Body of pancreas (tissue), 4 donors: ENCODE results near the gene LARP4B. TPM values are rescaled to one million over a fixed set of nuclear protein-coding genes. Genes with fewer than 3 reads are reported as not detected.

ENCODE experiments used
- ATAC-seq: fragments of 150-250 bp; one replicate; pipeline ENCODE4 v1.9.1; 2016
- DNase-seq, 4 donors: peaks; one replicate each; pipeline ENCODE4 v3.0.0-alpha.2; 2019
- H3K27ac ChIP-seq, 4 donors: fragments of 200-600 bp; sonication (generic); 1 replicate in 3 of 4; 2 replicates in 1 of 4; pipeline versions ENCODE4 v1.5.1 to v1.6.1; 2016 to 2019; ENCODE audit warnings: mild to moderate bottlenecking in 1 of 4, mixed read lengths in 1 of 4, moderate library complexity in 1 of 4
- H3K27me3 ChIP-seq, 2 donors: fragments of 200-600 bp; sonication (generic); one replicate each; pipeline ENCODE4 v1.6.0; 2016; ENCODE audit warnings: mild to moderate bottlenecking in 1 of 2
- H3K36me3 ChIP-seq, 2 donors: fragments of 200-600 bp; sonication (generic); replicated peaks in 1 of 2; 2 replicates each; pipeline ENCODE4 v1.5.1; 2016; ENCODE audit warnings: low read depth in 2 of 2; ENCODE audit not compliant: insufficient read depth in 1 of 2
- H3K4me1 ChIP-seq: fragments of 200-600 bp; sonication (generic); one replicate; pipeline ENCODE4 v1.6.0; 2016
- H3K4me3 ChIP-seq, 2 donors: fragments of 200-600 bp; sonication (generic); 1 replicate in 1 of 2; 2 replicates in 1 of 2; pipeline ENCODE4 v1.5.1; 2016 to 2019
- H3K9me3 ChIP-seq, 3 donors: fragments of 200-600 bp; sonication (generic); 1 replicate in 2 of 3; 2 replicates in 1 of 3; pipeline ENCODE4 v1.5.1; 2016
- POLR2A ChIP-seq, 3 donors: fragments of 450-650 bp; IDR thresholded peaks; one replicate each; pipeline ENCODE4 v1.6.1; 2016; ENCODE audit warnings: antibody characterized with exemption in 3 of 3, mild to moderate bottlenecking in 2 of 3
- WGBS, 2 donors: methylation state at CpG; one replicate each; pipeline ENCODE4 v1.1.5; 2017; 5-methylcytosine and 5-hydroxymethylcytosine counted together
- intact Hi-C: fragments of 100-400 bp; cut with DNase I; formaldehyde crosslinking; loops from one replicate; pipeline ENCODE4 v1.15.1; 2023
- total RNA-seq, 2 donors: library from RNA; depleted of rRNA; stranded (reverse); fragments of >200 nt; gene quantifications; one replicate each; pipeline ENCODE4 v1.1.0, GENCODE V29; 2016
- TF ChIP-seq, protein P1 (sequence below), 7 experiments: fragments of 450-650 bp in 4 of 7; fragments of 200-600 bp in 3 of 7; sonication (generic) in 3 of 7; IDR thresholded peaks; one replicate each; pipeline ENCODE4 v1.5.1; 2016 to 2019; ENCODE audit warnings: antibody characterized with exemption in 7 of 7

Gene LARP4B
- total RNA-seq, 2 donors from 2014 or later = 41.0 to 61.6 TPM

DNA sequence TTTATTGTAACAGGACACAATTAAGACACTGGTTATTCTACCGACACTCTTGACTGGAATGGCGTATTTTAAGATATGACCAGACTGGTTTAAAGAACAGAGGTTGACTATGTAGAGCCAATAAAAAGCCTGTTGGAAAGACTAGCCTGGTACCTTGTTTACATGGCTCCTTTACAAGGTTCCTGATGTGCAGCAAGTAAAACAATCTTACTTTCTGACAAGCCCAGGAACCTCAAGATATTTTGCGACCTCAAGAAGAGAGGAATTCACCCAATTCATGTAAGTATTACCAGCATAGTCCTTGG lies 14.1 kb downstream of the LARP4B start:
- no peak for ATAC-seq
- WGBS, 2 donors = 95 to 97% methylated on average over 3 of the region's 3 CpGs
- no peak for DNase-seq
- no peak for TF ChIP-seq POLR2A (IDR thresholded peaks at IDR 0.05)
- TF ChIP-seq, protein P1, sequence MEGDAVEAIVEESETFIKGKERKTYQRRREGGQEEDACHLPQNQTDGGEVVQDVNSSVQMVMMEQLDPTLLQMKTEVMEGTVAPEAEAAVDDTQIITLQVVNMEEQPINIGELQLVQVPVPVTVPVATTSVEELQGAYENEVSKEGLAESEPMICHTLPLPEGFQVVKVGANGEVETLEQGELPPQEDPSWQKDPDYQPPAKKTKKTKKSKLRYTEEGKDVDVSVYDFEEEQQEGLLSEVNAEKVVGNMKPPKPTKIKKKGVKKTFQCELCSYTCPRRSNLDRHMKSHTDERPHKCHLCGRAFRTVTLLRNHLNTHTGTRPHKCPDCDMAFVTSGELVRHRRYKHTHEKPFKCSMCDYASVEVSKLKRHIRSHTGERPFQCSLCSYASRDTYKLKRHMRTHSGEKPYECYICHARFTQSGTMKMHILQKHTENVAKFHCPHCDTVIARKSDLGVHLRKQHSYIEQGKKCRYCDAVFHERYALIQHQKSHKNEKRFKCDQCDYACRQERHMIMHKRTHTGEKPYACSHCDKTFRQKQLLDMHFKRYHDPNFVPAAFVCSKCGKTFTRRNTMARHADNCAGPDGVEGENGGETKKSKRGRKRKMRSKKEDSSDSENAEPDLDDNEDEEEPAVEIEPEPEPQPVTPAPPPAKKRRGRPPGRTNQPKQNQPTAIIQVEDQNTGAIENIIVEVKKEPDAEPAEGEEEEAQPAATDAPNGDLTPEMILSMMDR (IDR thresholded peaks at IDR 0.05) = no peak
- Histone ChIP-seq H3K27me3 (no peaks in the 10 kb centered on the region), H3K27ac (no peak overlapping the region), H3K36me3 (no peaks in the 10 kb centered on the region), H3K4me1 (peaks cover 27% of the 10 kb centered on the region), H3K4me3 (no peak overlapping the region), H3K9me3 (no peaks in the 10 kb centered on the region)
- intact Hi-C loops = no loop called here

DNA sequence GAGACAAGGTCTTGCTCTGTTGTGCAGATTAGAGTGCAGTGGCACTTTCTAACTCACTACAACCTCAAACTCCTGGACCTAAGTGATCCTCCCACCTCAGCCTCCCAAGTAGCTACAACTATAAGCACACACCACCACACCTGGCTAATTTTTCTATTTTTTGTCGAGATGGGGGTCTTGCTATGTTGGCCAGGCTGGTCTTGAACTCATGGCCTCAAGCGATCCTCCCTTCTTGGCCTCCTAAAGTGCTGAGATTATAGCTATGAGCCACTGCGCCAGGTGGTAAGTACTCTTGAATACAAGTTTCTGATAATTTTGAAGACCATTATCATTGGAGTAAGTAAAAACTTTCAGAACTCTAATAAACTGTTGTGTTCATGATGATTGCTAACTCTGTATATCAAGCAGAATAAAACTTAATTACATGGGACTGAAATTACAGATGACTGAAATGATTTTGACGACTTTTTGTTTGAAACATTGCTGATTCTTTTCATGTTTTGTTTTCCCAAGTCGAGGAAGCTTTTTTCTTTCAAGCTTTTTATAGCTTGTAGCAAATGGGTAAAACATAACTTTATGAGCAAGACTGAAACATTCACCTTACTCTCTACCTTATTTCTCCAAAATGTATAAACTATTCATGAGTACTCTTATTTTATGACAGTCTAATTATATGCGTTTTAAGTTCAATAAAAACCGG lies 14.6 kb downstream of the LARP4B start:
- Histone ChIP-seq H3K4me3 (no peak overlapping the region), H3K27ac (no peak overlapping the region), H3K36me3 (no peaks in the 10 kb centered on the region), H3K27me3 (no peaks in the 10 kb centered on the region), H3K4me1 (peaks cover 22% of the 10 kb centered on the region), H3K9me3 (no peaks in the 10 kb centered on the region)
- DNase-seq = no peak
- intact Hi-C loops = no loop called here
- 97 to 98% methylated on average over 7 of the region's 7 CpGs for WGBS, 2 donors
- no peak for ATAC-seq
- no peak for TF ChIP-seq POLR2A (IDR thresholded peaks at IDR 0.05)
- TF ChIP-seq, protein P1 (IDR thresholded peaks at IDR 0.05) = no peak

DNA sequence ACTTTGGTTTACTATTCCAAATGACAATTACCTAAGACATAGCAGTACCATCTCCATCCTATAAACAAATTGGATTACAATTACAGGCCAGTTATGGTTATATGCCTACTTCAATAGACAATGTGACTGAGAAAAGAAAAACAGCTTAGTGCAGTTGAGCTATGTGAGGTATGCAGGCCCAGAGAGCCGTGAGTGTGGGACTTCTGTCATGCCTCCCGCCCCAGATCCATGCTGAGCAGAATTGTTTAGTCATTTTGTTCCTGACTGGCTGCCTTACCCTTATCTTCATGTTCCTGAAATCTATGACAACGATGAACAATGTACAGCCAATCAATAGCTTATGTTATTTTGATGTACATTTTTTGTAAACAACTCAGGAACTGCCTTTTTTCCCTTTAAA lies 21.7 kb downstream of the LARP4B start:
- 36 to 53% methylated on average over 3 of the region's 3 CpGs for WGBS, 2 donors
- H3K4me1 ChIP-seq = peaks cover 14% of the 10 kb centered on the region
- TF ChIP-seq, protein P1 (IDR thresholded peaks at IDR 0.05) = no peak
- no peak overlapping the region for H3K27ac ChIP-seq
- ATAC-seq = peak; percentile 48
- peaks cover 0 to 2% of the 10 kb centered on the region in 2 donors for H3K36me3 ChIP-seq
- no peak for DNase-seq
- intact Hi-C loops = no loop called here
- H3K27me3 ChIP-seq = no peaks in the 10 kb centered on the region
- H3K4me3 ChIP-seq = no peak overlapping the region
- H3K9me3 ChIP-seq = no peaks in the 10 kb centered on the region

DNA sequence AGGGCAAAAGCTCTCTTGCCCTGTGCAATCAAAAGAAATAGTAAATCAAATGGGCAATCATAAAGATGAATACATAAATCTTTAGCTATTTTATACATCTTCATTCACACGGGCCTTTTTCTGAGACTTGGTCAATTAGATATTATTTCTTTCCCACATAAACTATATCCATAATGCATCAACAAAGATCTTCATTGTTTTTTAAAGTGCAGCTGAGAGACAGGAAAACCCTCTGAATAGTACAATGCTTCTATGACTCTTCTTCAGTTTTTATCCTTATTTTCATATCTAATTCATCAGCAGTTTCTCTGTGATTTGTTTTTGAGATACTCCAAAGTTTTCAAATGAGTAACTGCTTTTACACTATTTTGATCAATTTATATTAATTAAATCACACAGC lies 25.5 kb downstream of the LARP4B start:
- TF ChIP-seq, protein P1 (IDR thresholded peaks at IDR 0.05) = no peak
- TF ChIP-seq POLR2A (IDR thresholded peaks at IDR 0.05) = no peak
- H3K9me3 ChIP-seq = no peaks in the 10 kb centered on the region
- H3K27me3 ChIP-seq = no peaks in the 10 kb centered on the region
- H3K4me1 ChIP-seq = peaks cover 14% of the 10 kb centered on the region
- ATAC-seq = no peak
- intact Hi-C loops = no loop called here
- H3K27ac ChIP-seq = no peak overlapping the region
- H3K4me3 ChIP-seq = no peak overlapping the region
- 64 to 69% methylated on average over 1 of the region's 1 CpG for WGBS, 2 donors
- no peak for DNase-seq
- H3K36me3 ChIP-seq = no peaks in the 10 kb centered on the region

DNA sequence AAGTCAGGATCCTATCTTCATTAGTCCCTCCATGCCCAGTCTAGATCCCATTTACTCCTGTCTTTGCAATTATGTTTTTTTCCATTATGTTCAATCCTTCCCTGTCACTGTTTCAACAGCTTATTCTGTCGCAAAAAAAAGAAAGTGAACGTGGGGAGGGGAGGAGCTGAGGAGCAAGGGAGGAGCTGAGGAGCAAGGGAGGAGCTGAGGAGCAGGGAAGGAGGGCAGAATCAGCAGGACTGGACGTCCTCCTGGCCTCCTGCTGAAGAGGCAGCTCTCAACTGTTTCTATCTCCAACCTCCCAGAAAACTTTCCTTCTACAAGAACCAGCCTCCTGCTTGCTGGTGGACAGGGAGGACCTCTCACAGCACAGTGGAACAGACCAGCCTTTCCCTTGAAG lies 26.0 kb downstream of the LARP4B start:
- TF ChIP-seq POLR2A (IDR thresholded peaks at IDR 0.05) = no peak
- TF ChIP-seq, protein P1 (IDR thresholded peaks at IDR 0.05) = no peak
- Histone ChIP-seq H3K27me3 (no peaks in the 10 kb centered on the region), H3K9me3 (no peaks in the 10 kb centered on the region), H3K27ac (no peak overlapping the region), H3K4me3 (no peak overlapping the region), H3K4me1 (peaks cover 14% of the 10 kb centered on the region), H3K36me3 (no peaks in the 10 kb centered on the region)
- DNase-seq (no peak), ATAC-seq (no peak)
- WGBS, 2 donors = 52 to 59% methylated on average over 3 of the region's 3 CpGs
- intact Hi-C loops = no loop called here
